Liver (tissue), 9 donors: ENCODE results near the gene SHH. TPM values are rescaled to one million over a fixed set of nuclear protein-coding genes. Genes with fewer than 3 reads are reported as not detected.

Experiments
- DNase-seq: peaks from one replicate; pipeline ENCODE4 v3.0.0-alpha.2; 2017; ENCODE audit warnings: low spot score
- H3K27ac ChIP-seq, 2 donors: one replicate each; pipeline ENCODE4 v1.7.0; 2013; ENCODE audit warnings: inconsistent platforms in 2 of 2, low read length in 2 of 2, control low read depth in 1 of 2, low read depth in 1 of 2, mild to moderate bottlenecking in 1 of 2
- H3K27me3 ChIP-seq, 4 donors: one replicate each; pipeline versions ENCODE4 v1.6.1 to v1.7.0; 2013; ENCODE audit warnings: low read length in 3 of 4, inconsistent platforms in 1 of 4, mild to moderate bottlenecking in 1 of 4, moderate library complexity in 1 of 4; ENCODE audit not compliant: control insufficient read depth in 4 of 4, insufficient read depth in 4 of 4
- H3K36me3 ChIP-seq, 4 donors: one replicate each; pipeline versions ENCODE4 v1.6.1 to v1.7.0; 2013; ENCODE audit warnings: low read length in 3 of 4, mild to moderate bottlenecking in 3 of 4, low read depth in 1 of 4, moderate library complexity in 1 of 4; ENCODE audit not compliant: control insufficient read depth in 4 of 4, insufficient read depth in 3 of 4
- H3K4me1 ChIP-seq, 4 donors: one replicate each; pipeline versions ENCODE4 v1.6.1 to v1.7.0; 2013; ENCODE audit warnings: low read length in 3 of 4, mild to moderate bottlenecking in 3 of 4, moderate library complexity in 1 of 4; ENCODE audit not compliant: control insufficient read depth in 4 of 4, insufficient read depth in 4 of 4
- H3K4me3 ChIP-seq, 3 donors: one replicate each; pipeline versions ENCODE4 v1.6.1 to v1.7.0; 2013; ENCODE audit warnings: low read length in 3 of 3, control low read depth in 1 of 3, low read depth in 1 of 3, mild to moderate bottlenecking in 1 of 3
- H3K9ac ChIP-seq, 2 donors: one replicate each; pipeline ENCODE4 v1.7.0; 2013; ENCODE audit warnings: low read length in 2 of 2, mild to moderate bottlenecking in 2 of 2, moderate library complexity in 2 of 2, control low read depth in 1 of 2, low read depth in 1 of 2
- H3K9me3 ChIP-seq, 4 donors: one replicate each; pipeline versions ENCODE4 v1.6.1 to v1.7.0; 2013; ENCODE audit warnings: low read length in 3 of 4; ENCODE audit not compliant: control insufficient read depth in 4 of 4
- EGR1 ChIP-seq, 2 donors: IDR thresholded peaks; 2 replicates each; pipeline ENCODE4 v1.6.1; 2016 to 2018; ENCODE audit warnings: antibody characterized with exemption in 2 of 2, low read depth in 2 of 2
- FOXA1 ChIP-seq: IDR thresholded peaks from 2 replicates; pipeline ENCODE4 v1.6.1; 2016; ENCODE audit warnings: antibody characterized with exemption
- FOXA2 ChIP-seq: IDR thresholded peaks from 2 replicates; pipeline ENCODE4 v1.6.1; 2016; ENCODE audit warnings: antibody characterized with exemption
- GABPA ChIP-seq, 2 donors: IDR thresholded peaks in 1 of 2; conservative IDR thresholded peaks in 1 of 2; 2 replicates each; pipeline ENCODE4 v1.6.1; 2016; ENCODE audit warnings: antibody characterized with exemption in 2 of 2, mild to moderate bottlenecking in 1 of 2, moderate library complexity in 1 of 2
- HNF4A ChIP-seq, 2 donors: conservative IDR thresholded peaks; 2 replicates each; pipeline ENCODE4 v1.6.1; 2016; ENCODE audit warnings: antibody characterized with exemption in 2 of 2, mild to moderate bottlenecking in 2 of 2
- HNF4G ChIP-seq: IDR thresholded peaks from 2 replicates; pipeline ENCODE4 v1.6.1; 2016; ENCODE audit warnings: antibody characterized with exemption
- JUND ChIP-seq, 2 donors: IDR thresholded peaks; 2 replicates each; pipeline ENCODE4 v1.6.1; 2016; ENCODE audit warnings: antibody characterized with exemption in 2 of 2
- NR2F2 ChIP-seq: IDR thresholded peaks from 2 replicates; pipeline ENCODE4 v1.6.1; 2016; ENCODE audit warnings: antibody characterized with exemption
- RAD21 ChIP-seq, 2 donors: IDR thresholded peaks; 2 replicates each; pipeline ENCODE4 v1.6.1; 2016; ENCODE audit warnings: antibody characterized with exemption in 2 of 2, mild to moderate bottlenecking in 2 of 2
- REST ChIP-seq: IDR thresholded peaks from 2 replicates; pipeline ENCODE4 v1.6.1; 2016; ENCODE audit warnings: antibody characterized with exemption, mild to moderate bottlenecking
- RXRA ChIP-seq, 2 donors: IDR thresholded peaks; 2 replicates each; pipeline ENCODE4 v1.6.1; 2017 to 2018; ENCODE audit warnings: antibody characterized with exemption in 2 of 2, mild to moderate bottlenecking in 1 of 2
- SP1 ChIP-seq: IDR thresholded peaks from 2 replicates; pipeline ENCODE4 v1.6.1; 2018; ENCODE audit warnings: antibody characterized with exemption, mild to moderate bottlenecking
- TAF1 ChIP-seq: conservative IDR thresholded peaks from 2 replicates; pipeline ENCODE4 v1.6.1; 2016; ENCODE audit warnings: antibody characterized with exemption, mild to moderate bottlenecking
- YY1 ChIP-seq: IDR thresholded peaks from 2 replicates; pipeline ENCODE4 v1.6.1; 2016; ENCODE audit warnings: antibody characterized with exemption, mild to moderate bottlenecking
- WGBS: extraction: QIAGEN DNeasy Blood & Tissue Kit; methylation state at CpG from one replicate; pipeline ENCODE4 v1.1.7; 2013; 5-methylcytosine and 5-hydroxymethylcytosine counted together
- polyA plus RNA-seq, 2 donors: library from polyadenylated mRNA; stranded (reverse) in 1 of 2; unstranded in 1 of 2; fragments of 200-250 nt in 1 of 2; fragments of >200 nt in 1 of 2; fragmentation: Nextera tagmentation in 1 of 2; extraction: Ambion mirVana in 1 of 2; gene quantifications; one replicate each; pipeline versions ENCODE4 v1.2.1 to v1.2.3, GENCODE V29; 2013 to 2015
- total RNA-seq, 2 donors: library from RNA; depleted of rRNA; stranded (reverse); fragments of >200 nt; gene quantifications; one replicate each; pipeline ENCODE4 v1.2.3, GENCODE V29; 2014
- TF ChIP-seq, protein P1 (sequence below): IDR thresholded peaks from 2 replicates; pipeline ENCODE4 v1.6.1; 2016; ENCODE audit warnings: antibody characterized with exemption
- TF ChIP-seq, protein P2 (sequence below): IDR thresholded peaks from 2 replicates; pipeline ENCODE4 v1.6.1; 2016; ENCODE audit warnings: antibody characterized with exemption
- TF ChIP-seq, protein P3 (sequence below): IDR thresholded peaks from 2 replicates; pipeline ENCODE4 v1.6.1; 2016; ENCODE audit warnings: antibody characterized with exemption
- donor health status: healthy.
- donor health status: healthy.
- donor health status: healthy.
- donor health status: healthy.
- donor health status: healthy.

Gene SHH
- total and polyA plus RNA-seq, 4 donors = 3.9 to 10.0 (median 5.2) TPM

- DNase-seq = no peak
- TF ChIP-seq FOXA1 (no peak), HNF4G (no peak), EGR1 (IDR thresholded peaks at IDR 0.05; ENCODE audit: low read depth in 2 of 2) (no peak), JUND (IDR thresholded peaks at IDR 0.05) (no peak), RAD21 (IDR thresholded peaks at IDR 0.05) (no peak), RXRA (IDR thresholded peaks at IDR 0.05) (no peak), HNF4A (conservative IDR thresholded peaks at IDR 0.05) (no peak)
- TF ChIP-seq, protein P1, sequence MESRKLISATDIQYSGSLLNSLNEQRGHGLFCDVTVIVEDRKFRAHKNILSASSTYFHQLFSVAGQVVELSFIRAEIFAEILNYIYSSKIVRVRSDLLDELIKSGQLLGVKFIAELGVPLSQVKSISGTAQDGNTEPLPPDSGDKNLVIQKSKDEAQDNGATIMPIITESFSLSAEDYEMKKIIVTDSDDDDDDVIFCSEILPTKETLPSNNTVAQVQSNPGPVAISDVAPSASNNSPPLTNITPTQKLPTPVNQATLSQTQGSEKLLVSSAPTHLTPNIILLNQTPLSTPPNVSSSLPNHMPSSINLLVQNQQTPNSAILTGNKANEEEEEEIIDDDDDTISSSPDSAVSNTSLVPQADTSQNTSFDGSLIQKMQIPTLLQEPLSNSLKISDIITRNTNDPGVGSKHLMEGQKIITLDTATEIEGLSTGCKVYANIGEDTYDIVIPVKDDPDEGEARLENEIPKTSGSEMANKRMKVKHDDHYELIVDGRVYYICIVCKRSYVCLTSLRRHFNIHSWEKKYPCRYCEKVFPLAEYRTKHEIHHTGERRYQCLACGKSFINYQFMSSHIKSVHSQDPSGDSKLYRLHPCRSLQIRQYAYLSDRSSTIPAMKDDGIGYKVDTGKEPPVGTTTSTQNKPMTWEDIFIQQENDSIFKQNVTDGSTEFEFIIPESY = no peak
- TF ChIP-seq, protein P2, sequence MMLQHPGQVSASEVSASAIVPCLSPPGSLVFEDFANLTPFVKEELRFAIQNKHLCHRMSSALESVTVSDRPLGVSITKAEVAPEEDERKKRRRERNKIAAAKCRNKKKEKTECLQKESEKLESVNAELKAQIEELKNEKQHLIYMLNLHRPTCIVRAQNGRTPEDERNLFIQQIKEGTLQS = no peak
- TF ChIP-seq, protein P3, sequence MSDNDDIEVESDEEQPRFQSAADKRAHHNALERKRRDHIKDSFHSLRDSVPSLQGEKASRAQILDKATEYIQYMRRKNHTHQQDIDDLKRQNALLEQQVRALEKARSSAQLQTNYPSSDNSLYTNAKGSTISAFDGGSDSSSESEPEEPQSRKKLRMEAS = no peak
- Histone ChIP-seq H3K27me3 (no peaks in the 10 kb centered on the region), H3K27ac (no peak overlapping the region), H3K9me3 (no peaks in the 10 kb centered on the region), H3K36me3 (peaks cover 0 to 15% (median 3%) of the 10 kb centered on the region in 4 donors), H3K9ac (no peak overlapping the region), H3K4me3 (no peak overlapping the region), H3K4me1 (peaks cover 1 to 19% (median 9%) of the 10 kb centered on the region in 4 donors)
- WGBS = 89% methylated on average over 9 of the region's 9 CpGs
These were observed 59.4 kb downstream of the SHH start for GRCh38 chr7:155752756-155753445.

GRCh38 chr7:155751409-155751808, 60.9 kb downstream of the SHH start:
- no peak for TF ChIP-seq HNF4G
- TF ChIP-seq GABPA (IDR thresholded peaks at IDR 0.05 in 1 of 2, conservative IDR thresholded peaks at IDR 0.05 in 1 of 2) = no peak
- TF ChIP-seq JUND (IDR thresholded peaks at IDR 0.05) = no peak
- TF ChIP-seq FOXA1 = no peak
- TF ChIP-seq RAD21 (IDR thresholded peaks at IDR 0.05) = no peak
- no peak for TF ChIP-seq EGR1 (IDR thresholded peaks at IDR 0.05; ENCODE audit: low read depth in 2 of 2)
- no peak for TF ChIP-seq HNF4A (conservative IDR thresholded peaks at IDR 0.05)
- TF ChIP-seq, protein P1 = no peak
- TF ChIP-seq, protein P3 = no peak
- no peak for TF ChIP-seq FOXA2
- TF ChIP-seq, protein P2 = no peak
- TF ChIP-seq NR2F2 = no peak
- no peak for TF ChIP-seq REST
- no peak for TF ChIP-seq RXRA (IDR thresholded peaks at IDR 0.05)
- no peak for TF ChIP-seq TAF1
- no peak for TF ChIP-seq YY1
- no peak for TF ChIP-seq SP1
- H3K27ac ChIP-seq = no peak overlapping the region
- H3K9ac ChIP-seq = no peak overlapping the region
- DNase-seq = no peak
- H3K4me1 ChIP-seq = peaks cover 1 to 19% (median 9%) of the 10 kb centered on the region in 4 donors
- WGBS = 90% methylated on average over 4 of the region's 4 CpGs
- no peak overlapping the region for H3K4me3 ChIP-seq
- peaks cover 2 to 11% (median 5%) of the 10 kb centered on the region in 4 donors for H3K36me3 ChIP-seq
- no peaks in the 10 kb centered on the region for H3K27me3 ChIP-seq
- H3K9me3 ChIP-seq = no peaks in the 10 kb centered on the region
